Measurements from ENCODE around the gene IRF6.

The IRF6 gene

GRCh38 chr1:209805875-209806760, at the start of gene IRF6:
Gene IRF6 (minus strand): TSS chr1:209806142. CDS start chr1:209801413, 4,729 bp downstream.
- no peak for DNase-seq

GRCh38 chr1:209855623-209856022, 49.7 kb upstream of the IRF6 start:
- DNase-seq = no peak

- no peak for DNase-seq
These were observed 49.1 kb upstream of the IRF6 start for GRCh38 chr1:209855006-209855405.

- DNase-seq = no peak
These were observed 48.3 kb upstream of the IRF6 start for GRCh38 chr1:209854196-209854595.

GRCh38 chr1:209853676-209854075, 47.7 kb upstream of the IRF6 start:
- no peak for DNase-seq

- no peak for DNase-seq
These were observed 44.5 kb upstream of the IRF6 start for GRCh38 chr1:209850342-209850979.

- DNase-seq = no peak
These were observed 43.4 kb upstream of the IRF6 start for GRCh38 chr1:209849388-209849787.

- no peak for DNase-seq
These were observed 39.4 kb upstream of the IRF6 start for GRCh38 chr1:209845408-209845725.

- DNase-seq = no peak
These were observed 38.9 kb upstream of the IRF6 start for GRCh38 chr1:209844695-209845407.

GRCh38 chr1:209840611-209841010, 34.7 kb upstream of the IRF6 start:
- DNase-seq = no peak

- DNase-seq = no peak
These were observed 34.1 kb upstream of the IRF6 start for GRCh38 chr1:209839875-209840546.

- DNase-seq = no peak
These were observed 32.6 kb upstream of the IRF6 start for GRCh38 chr1:209838537-209838936.

- DNase-seq = no peak
These were observed 31.7 kb upstream of the IRF6 start for GRCh38 chr1:209837671-209838070.

- no peak for DNase-seq
These were observed 29.9 kb upstream of the IRF6 start for GRCh38 chr1:209835782-209836298.

GRCh38 chr1:209831615-209832014, 25.7 kb upstream of the IRF6 start:
- DNase-seq = no peak

- no peak for DNase-seq
These were observed 24.8 kb upstream of the IRF6 start for GRCh38 chr1:209830722-209831121.

GRCh38 chr1:209829716-209830115, 23.8 kb upstream of the IRF6 start:
- no peak for DNase-seq

- peak; percentile 65 for DNase-seq
These were observed 21.7 kb upstream of the IRF6 start, which contains the start of gene UTP25 for GRCh38 chr1:209827384-209828262. Gene UTP25 (plus strand): TSS chr1:209827972. CDS start chr1:209828064, 92 bp downstream.

- DNase-seq = no peak
These were observed 19.9 kb upstream of the IRF6 start for GRCh38 chr1:209825591-209826434.

GRCh38 chr1:209823143-209824041, 17.4 kb upstream of the IRF6 start:
- DNase-seq = no peak

All from NCI-H524 treated with DMSO at 0.1 percent for 48 hours (cell line).